Stimulated activated CD8-positive, alpha-beta memory T cell treated with anti-CD3 and anti-CD28 coated beads, Interleukin-7, amount 100 ng/mL, for 1 hour (primary cell): Measurements from ENCODE around the gene LPIN2.
"Not testable (repeated sequence)": the region's sequence is repeated elsewhere in the genome, so short reads cannot be mapped to it uniquely, and the experiment has no call there.

Experiments
- DNase-seq, 2 donors: peaks; one replicate each; pipeline ENCODE4 v3.0.0-alpha.2; 2020; ENCODE audit warnings: low read depth in 2 of 2

The LPIN2 gene

GRCh38 chr18:3003766-3004165 is 9.2 kb downstream of the LPIN2 start:
- not testable (repeated sequence) for DNase-seq

- DNase-seq, result no peak
Observed at GRCh38 chr18:3002732-3003131, 10.2 kb downstream of the LPIN2 start.

GRCh38 chr18:2998644-2999043 is 14.3 kb downstream of the LPIN2 start:
- DNase-seq, result no peak

GRCh38 chr18:2997846-2998564 is 14.9 kb downstream of the LPIN2 start:
- DNase-seq, result no peak

GRCh38 chr18:2997429-2997828 is 15.5 kb downstream of the LPIN2 start:
- DNase-seq, result no peak

GRCh38 chr18:2994603-2995432 is 18.1 kb downstream of the LPIN2 start:
- peak; percentile 14 to 49 for DNase-seq

- no peak for DNase-seq
Observed at GRCh38 chr18:2994020-2994589, 18.8 kb downstream of the LPIN2 start.

- DNase-seq, result no peak
Observed at GRCh38 chr18:2992995-2993877, 19.7 kb downstream of the LPIN2 start.

GRCh38 chr18:2990956-2991640 is 21.8 kb downstream of the LPIN2 start:
- DNase-seq, result no peak

GRCh38 chr18:2987876-2988790 is 24.8 kb downstream of the LPIN2 start:
- no peak for DNase-seq

GRCh38 chr18:2986150-2986865 is 26.6 kb downstream of the LPIN2 start:
- DNase-seq, result no peak

- DNase-seq, result no peak
Observed at GRCh38 chr18:2985628-2986027, 27.3 kb downstream of the LPIN2 start.

GRCh38 chr18:2984703-2985261 is 28.2 kb downstream of the LPIN2 start:
- no peak for DNase-seq

GRCh38 chr18:2984091-2984490 is 28.9 kb downstream of the LPIN2 start:
- DNase-seq, result no peak

- no peak for DNase-seq
Observed at GRCh38 chr18:2983296-2983695, 29.6 kb downstream of the LPIN2 start.

GRCh38 chr18:2982452-2983269 is 30.3 kb downstream of the LPIN2 start:
- no peak for DNase-seq

- DNase-seq, result no peak
Observed at GRCh38 chr18:2982022-2982421, 30.9 kb downstream of the LPIN2 start.

- no peak for DNase-seq
Observed at GRCh38 chr18:2981212-2981728, 31.7 kb downstream of the LPIN2 start.
